ENCODE measurements around the gene MIS12. TPM values are rescaled to one million over a fixed set of nuclear protein-coding genes. Genes with fewer than 3 reads are reported as not detected.

The MIS12 gene
- total and polyA plus RNA-seq, 4 experiments from 2014 or later, result 19.6 to 45.0 (median 32.0) TPM

DNA sequence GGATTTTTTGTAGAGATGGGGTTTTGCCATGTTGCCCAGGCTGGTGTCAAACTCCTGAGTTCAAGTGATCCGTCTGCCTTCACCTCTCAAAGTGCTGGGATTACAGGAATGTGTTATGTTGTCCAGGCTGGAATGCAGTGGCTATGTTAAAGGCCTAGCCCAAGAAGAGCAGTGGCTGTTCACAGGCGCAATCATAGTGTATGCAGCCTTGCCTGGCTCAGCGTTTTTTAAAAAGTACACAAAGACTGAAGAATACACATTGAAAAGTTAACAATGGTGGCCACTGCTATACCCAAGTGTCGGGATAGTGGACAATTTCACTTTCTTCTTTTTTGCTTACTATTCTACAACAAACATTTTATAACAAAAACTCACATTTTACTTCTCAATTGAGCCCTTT is 7.4 kb upstream of the MIS12 start:
- H3K36me3 Mint-ChIP-seq, result peaks cover 57 to 86% of the 10 kb centered on the region in 2 donors
- ChIA-PET CTCF (ENCODE audit: partially characterized antibody) (interaction anchor here (1.4 kb wide), 1 partner anchor 40 kb away, joined by 3 read pairs; the partner anchor contains the start of gene C1QBP), POLR2A (ENCODE audit: partially characterized antibody) (no interaction called here)
- no peak overlapping the region for H3K4me3 Mint-ChIP-seq
- Histone ChIP-seq H3K9me3 (ENCODE audit: control insufficient read depth in 1 of 2, low read length in 2 of 2) (no peaks in the 10 kb centered on the region), H3K4me1 (ENCODE audit: insufficient read depth, low read length) (peaks cover 14% of the 10 kb centered on the region), H3K27ac (ENCODE audit: low read depth, low read length) (no peak overlapping the region), H3K36me3 (ENCODE audit: insufficient read depth, low read length) (peaks cover 71% of the 10 kb centered on the region), H3K27me3 (ENCODE audit: insufficient read depth, low read length) (no peaks in the 10 kb centered on the region), H3K4me3 (ENCODE audit: low read length in 2 of 2) (no peak overlapping the region)
- no peaks in the 10 kb centered on the region for H3K27me3 Mint-ChIP-seq
- H3K4me1 Mint-ChIP-seq, result peaks cover 18 to 35% (median 28%) of the 10 kb centered on the region in 4 donors
- no peak for DNase-seq
- intact Hi-C loops (cut with micrococcal nuclease), result no loop called here
- H3K9me3 Mint-ChIP-seq, result peaks cover 0 to 2% (median 0%) of the 10 kb centered on the region in 8 donors
- H3K27ac Mint-ChIP-seq, result no peak overlapping the region

DNA sequence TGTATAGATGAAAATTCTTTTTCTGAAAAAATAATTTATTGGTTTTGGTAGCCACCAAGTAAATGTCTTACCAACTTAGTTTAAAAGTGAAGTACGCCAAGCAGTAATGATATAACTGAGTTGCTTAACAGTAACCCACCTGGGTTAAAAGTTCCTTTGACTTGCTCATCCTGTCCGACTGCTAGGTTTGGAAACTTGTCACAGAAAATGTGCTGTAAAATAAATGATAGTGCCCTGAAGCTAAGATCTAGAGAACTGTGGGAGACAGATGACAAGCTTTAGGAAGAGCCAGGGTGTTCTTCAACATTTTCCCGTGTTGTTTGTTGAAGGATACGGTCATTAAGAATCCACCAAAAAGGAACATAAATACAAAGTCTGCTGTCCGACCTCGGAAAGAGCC is 5.4 kb upstream of the MIS12 start:
- Mint-ChIP-seq H3K4me3 (no peak overlapping the region), H3K27me3 (no peaks in the 10 kb centered on the region), H3K9me3 (peaks cover 0 to 2% (median 0%) of the 10 kb centered on the region in 8 donors), H3K4me1 (peaks cover 23 to 55% (median 40%) of the 10 kb centered on the region in 4 donors), H3K27ac (peak overlapping the region in 1 of 7 donors; percentile 3), H3K36me3 (peaks cover 47 to 82% of the 10 kb centered on the region in 2 donors)
- DNase-seq, result no peak
- Histone ChIP-seq H3K4me1 (ENCODE audit: insufficient read depth, low read length) (peaks cover 30% of the 10 kb centered on the region), H3K9me3 (ENCODE audit: control insufficient read depth in 1 of 2, low read length in 2 of 2) (no peaks in the 10 kb centered on the region), H3K36me3 (ENCODE audit: insufficient read depth, low read length) (peaks cover 63% of the 10 kb centered on the region), H3K4me3 (ENCODE audit: low read length in 2 of 2) (no peak overlapping the region), H3K27me3 (ENCODE audit: insufficient read depth, low read length) (no peaks in the 10 kb centered on the region), H3K27ac (ENCODE audit: low read depth, low read length) (no peak overlapping the region)
- POLR2A ChIA-PET (ENCODE audit: partially characterized antibody), result interaction anchor here (1.2 kb wide), 1 partner anchor 10 kb away, joined by 3 read pairs; no protein-coding TSS in a partner anchor
- CTCF ChIA-PET (ENCODE audit: partially characterized antibody), result interaction anchor here (1.2 kb wide), 1 partner anchor 20 kb away, joined by 3 read pairs; no protein-coding TSS in a partner anchor
- intact Hi-C loops (cut with micrococcal nuclease), result no loop called here

DNA sequence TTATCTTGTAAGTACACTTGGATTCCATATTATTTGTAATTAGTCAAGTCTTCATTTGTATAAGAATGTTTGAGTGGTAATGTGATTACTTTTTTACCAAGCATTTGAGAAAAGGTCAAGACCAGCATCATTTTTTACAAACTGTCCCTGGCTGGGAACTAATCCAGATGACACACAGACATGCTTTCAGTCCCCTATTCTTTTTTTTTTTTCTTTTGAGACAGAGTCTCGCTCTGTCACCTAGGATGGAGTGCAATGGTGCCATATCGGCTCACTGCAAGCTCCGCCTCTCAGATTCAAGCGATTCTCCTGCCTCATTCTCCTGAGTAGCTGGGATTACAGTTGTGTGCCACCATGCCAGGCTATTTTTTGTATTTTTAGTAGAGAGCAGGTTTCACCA is 4.9 kb upstream of the MIS12 start:
- Mint-ChIP-seq H3K27me3 (no peaks in the 10 kb centered on the region), H3K4me3 (no peak overlapping the region), H3K27ac (peak overlapping the region in 3 of 7 donors; percentile 3 to 25 (median 15)), H3K9me3 (peaks cover 0 to 2% (median 0%) of the 10 kb centered on the region in 8 donors), H3K4me1 (peaks cover 23 to 58% (median 42%) of the 10 kb centered on the region in 4 donors), H3K36me3 (peaks cover 47 to 82% of the 10 kb centered on the region in 2 donors)
- Histone ChIP-seq H3K4me3 (ENCODE audit: low read length in 2 of 2) (no peak overlapping the region), H3K27me3 (ENCODE audit: insufficient read depth, low read length) (no peaks in the 10 kb centered on the region), H3K36me3 (ENCODE audit: insufficient read depth, low read length) (peaks cover 63% of the 10 kb centered on the region), H3K27ac (ENCODE audit: low read depth, low read length) (no peak overlapping the region), H3K4me1 (ENCODE audit: insufficient read depth, low read length) (peaks cover 30% of the 10 kb centered on the region), H3K9me3 (ENCODE audit: control insufficient read depth in 1 of 2, low read length in 2 of 2) (no peaks in the 10 kb centered on the region)
- POLR2A ChIA-PET (ENCODE audit: partially characterized antibody), result no interaction called here
- intact Hi-C loops (cut with micrococcal nuclease), result no loop called here
- CTCF ChIA-PET (ENCODE audit: partially characterized antibody), result interaction anchor here (1.2 kb wide), 1 partner anchor 20 kb away, joined by 3 read pairs; no protein-coding TSS in a partner anchor
- DNase-seq, result no peak

DNA sequence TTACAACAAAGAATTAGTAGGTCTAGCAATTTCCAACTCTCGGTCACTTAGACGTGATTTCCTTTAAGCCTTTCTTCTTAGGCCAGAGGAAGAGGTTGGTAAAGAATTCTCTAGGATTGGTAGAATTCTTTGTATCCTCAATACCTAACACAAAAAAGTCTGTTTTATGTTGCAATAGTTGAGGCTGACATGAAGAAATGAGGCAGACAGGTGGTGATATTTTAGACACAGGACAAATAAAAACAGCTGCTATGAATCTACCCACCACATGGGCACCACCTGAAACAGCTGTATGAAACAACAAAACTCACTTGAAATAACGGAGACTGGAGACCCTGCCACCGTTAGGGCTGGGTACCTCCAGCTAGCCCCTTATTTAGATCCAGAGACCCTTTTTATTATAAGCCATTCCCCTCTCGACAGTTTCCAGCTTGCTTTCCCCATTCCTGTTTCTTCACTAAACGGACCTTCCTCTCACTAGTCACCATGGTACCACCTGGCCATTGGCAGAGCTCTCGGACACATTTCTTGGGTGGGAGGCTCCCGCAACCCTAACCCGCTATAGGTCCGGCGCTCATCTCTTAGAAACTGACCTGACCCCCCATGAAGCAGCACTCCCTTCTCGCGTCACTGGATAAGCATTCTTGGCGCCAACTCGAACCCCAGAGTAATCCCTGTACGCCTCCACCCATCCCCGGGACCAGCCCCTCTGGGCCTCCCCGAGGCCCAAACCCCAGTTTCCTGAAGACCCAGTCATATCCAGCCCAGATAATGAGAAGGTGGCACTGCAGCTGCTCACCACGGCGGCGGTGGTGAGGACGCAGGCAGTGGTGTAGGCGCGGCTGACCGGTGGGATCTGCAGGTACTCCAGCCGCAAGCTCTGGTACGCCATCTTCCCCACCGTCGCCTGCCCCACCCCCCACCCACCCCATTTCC is 828 bp upstream of the MIS12 start, which contains the start of gene DERL2:
DERL2 (minus strand) TSS at position 909 of the 936 bp plus-strand sequence; CDS start at position 892, 17 bp downstream.
- intact Hi-C loops (cut with micrococcal nuclease), result loop anchor here (1.0 to 5.0 kb wide), 8 partner anchors 16 to 1166 kb away; partner anchors contain the start of genes C17orf100, C1QBP, MED31 and NLRP1
- no peaks in the 10 kb centered on the region for H3K9me3 ChIP-seq (ENCODE audit: control insufficient read depth in 1 of 2, low read length in 2 of 2)
- DNase-seq, result peak in 1 of 5 donors; percentile 36
- H3K4me3 Mint-ChIP-seq, result peak within 1 kb of the TSS; percentile 83 to 98 (median 94)
- H3K27me3 ChIP-seq (ENCODE audit: insufficient read depth, low read length), result no peaks in the 10 kb centered on the region
- CTCF ChIA-PET (ENCODE audit: partially characterized antibody), result interaction anchor here (0.9 to 1.5 kb wide), 3 partner anchors 14 to 46 kb away, joined by 3 to 5 read pairs (median 4); partner anchors contain the start of gene C1QBP
- no peaks in the 10 kb centered on the region for H3K27me3 Mint-ChIP-seq
- peak within 1 kb of the TSS; percentile 95 for H3K27ac ChIP-seq (ENCODE audit: low read depth, low read length)
- H3K4me3 ChIP-seq (ENCODE audit: low read length in 2 of 2), result peak within 1 kb of the TSS; percentile 86 to 93
- H3K27ac Mint-ChIP-seq, result peak within 1 kb of the TSS; percentile 86 to 99 (median 99)
- peaks cover 28 to 71% (median 50%) of the 10 kb centered on the region in 4 donors for H3K4me1 Mint-ChIP-seq
- peaks cover 32 to 77% of the 10 kb centered on the region in 2 donors for H3K36me3 Mint-ChIP-seq
- H3K36me3 ChIP-seq (ENCODE audit: insufficient read depth, low read length), result peaks cover 32% of the 10 kb centered on the region
- H3K4me1 ChIP-seq (ENCODE audit: insufficient read depth, low read length), result peaks cover 40% of the 10 kb centered on the region
- POLR2A ChIA-PET (ENCODE audit: partially characterized antibody), result interaction anchor here (0.6 to 6.1 kb wide), 17 partner anchors 8 to 1849 kb away, joined by 3 to 84 read pairs (median 5); partner anchors contain the start of genes C1QBP, CTNS, DHX33 and NLRP1
- peaks cover 0 to 2% (median 0%) of the 10 kb centered on the region in 8 donors for H3K9me3 Mint-ChIP-seq

DNA sequence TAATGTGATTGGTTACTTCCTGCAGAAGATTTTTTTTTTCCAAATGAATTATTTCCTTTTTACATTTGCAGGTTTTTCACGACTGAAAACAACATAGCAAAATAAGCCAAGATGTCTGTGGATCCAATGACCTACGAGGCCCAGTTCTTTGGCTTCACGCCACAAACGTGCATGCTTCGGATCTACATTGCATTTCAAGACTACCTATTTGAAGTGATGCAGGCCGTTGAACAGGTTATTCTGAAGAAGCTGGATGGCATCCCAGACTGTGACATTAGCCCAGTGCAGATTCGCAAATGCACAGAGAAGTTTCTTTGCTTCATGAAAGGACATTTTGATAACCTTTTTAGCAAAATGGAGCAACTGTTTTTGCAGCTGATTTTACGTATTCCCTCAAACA is 2.4 kb downstream of the MIS12 start:
- H3K27ac Mint-ChIP-seq, result peak overlapping the region in 3 of 7 donors; percentile 24 to 88 (median 83)
- Histone ChIP-seq H3K4me1 (ENCODE audit: insufficient read depth, low read length) (peaks cover 35% of the 10 kb centered on the region), H3K36me3 (ENCODE audit: insufficient read depth, low read length) (peaks cover 9% of the 10 kb centered on the region), H3K27me3 (ENCODE audit: insufficient read depth, low read length) (no peaks in the 10 kb centered on the region), H3K4me3 (ENCODE audit: low read length in 2 of 2) (no peak overlapping the region), H3K27ac (ENCODE audit: low read depth, low read length) (no peak overlapping the region), H3K9me3 (ENCODE audit: control insufficient read depth in 1 of 2, low read length in 2 of 2) (no peaks in the 10 kb centered on the region)
- H3K4me1 Mint-ChIP-seq, result peaks cover 22 to 50% (median 36%) of the 10 kb centered on the region in 4 donors
- peak overlapping the region in 2 of 8 donors; percentile 16 to 79 for H3K4me3 Mint-ChIP-seq
- ChIA-PET POLR2A (ENCODE audit: partially characterized antibody) (interaction anchor here (4.4 to 6.1 kb wide), 2 partner anchors 11 to 95 kb away, joined by 25 to 50 read pairs; partner anchors contain the start of gene NLRP1), CTCF (ENCODE audit: partially characterized antibody) (no interaction called here)
- DNase-seq, result no peak
- peaks cover 15 to 49% of the 10 kb centered on the region in 2 donors for H3K36me3 Mint-ChIP-seq
- H3K27me3 Mint-ChIP-seq, result no peaks in the 10 kb centered on the region
- intact Hi-C loops (cut with micrococcal nuclease), result loop anchor here (5.0 kb wide), 1 partner anchor 954 kb away; the partner anchor contains the start of gene PIMREG
- H3K9me3 Mint-ChIP-seq, result peaks cover 0 to 2% (median 0%) of the 10 kb centered on the region in 8 donors

DNA sequence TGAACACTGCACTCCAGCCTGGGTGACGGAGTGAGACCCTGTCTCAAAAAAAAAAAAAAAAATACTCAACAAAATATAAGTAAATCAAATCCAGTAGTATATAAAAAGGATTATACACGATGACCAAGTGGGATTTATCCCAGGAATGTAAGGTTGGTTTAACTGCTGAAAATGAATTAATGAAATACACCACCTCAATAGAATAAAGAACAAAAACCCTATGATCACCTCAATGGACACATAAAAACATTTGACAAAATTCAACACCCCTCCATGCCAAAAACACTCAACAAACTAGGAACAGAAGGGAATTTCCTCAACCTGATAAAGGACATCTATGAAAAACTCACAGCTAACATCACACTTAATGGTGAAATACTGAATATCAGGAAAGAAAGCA is 6.6 kb downstream of the MIS12 start:
- POLR2A ChIA-PET (ENCODE audit: partially characterized antibody), result interaction anchor here (3.0 kb wide), 1 partner anchor 8 kb away, joined by 11 read pairs; a partner anchor contains a TSS
- H3K4me3 Mint-ChIP-seq, result no peak overlapping the region
- peaks cover 6% of the 10 kb centered on the region for H3K36me3 ChIP-seq (ENCODE audit: insufficient read depth, low read length)

More for the DNA sequence above, 6.6 kb downstream of the MIS12 start:
- Mint-ChIP-seq H3K27me3 (no peaks in the 10 kb centered on the region), H3K27ac (peak overlapping the region in 1 of 7 donors; percentile 31), H3K36me3 (peaks cover 11 to 24% of the 10 kb centered on the region in 2 donors), H3K4me1 (peaks cover 7 to 12% (median 11%) of the 10 kb centered on the region in 4 donors), H3K9me3 (peaks cover 0 to 2% (median 0%) of the 10 kb centered on the region in 8 donors)
- CTCF ChIA-PET (ENCODE audit: partially characterized antibody), result no interaction called here
- H3K4me3 ChIP-seq (ENCODE audit: low read length in 2 of 2), result no peak overlapping the region
- intact Hi-C loops (cut with micrococcal nuclease), result no loop called here
- H3K27me3 ChIP-seq (ENCODE audit: insufficient read depth, low read length), result no peaks in the 10 kb centered on the region
- H3K4me1 ChIP-seq (ENCODE audit: insufficient read depth, low read length), result peaks cover 5% of the 10 kb centered on the region
- no peaks in the 10 kb centered on the region for H3K9me3 ChIP-seq (ENCODE audit: control insufficient read depth in 1 of 2, low read length in 2 of 2)
- no peak overlapping the region for H3K27ac ChIP-seq (ENCODE audit: low read depth, low read length)
- DNase-seq, result no peak
